ENCODE data around the gene CCDC61.

Gene CCDC61

DNA sequence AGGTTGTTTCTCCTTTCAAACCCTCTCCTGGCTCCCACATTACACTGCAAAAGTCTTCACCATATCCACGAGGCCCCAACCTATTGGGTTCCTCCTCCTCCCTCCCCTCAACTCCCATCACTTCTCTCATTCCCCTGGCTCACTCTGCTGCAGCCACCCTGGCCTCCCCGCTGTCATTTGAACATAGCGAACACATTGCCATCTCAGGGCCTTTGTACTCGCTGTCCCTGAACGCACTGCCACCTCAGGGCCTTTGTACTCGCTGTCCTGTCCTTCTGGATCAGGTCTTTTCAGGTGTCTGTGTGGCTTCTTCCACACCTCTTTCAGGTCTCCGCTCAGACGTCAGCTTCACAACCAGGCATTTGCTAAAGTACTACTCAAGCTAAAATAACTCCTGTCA lies 1.7 kb downstream of the CCDC61 start:
- Histone ChIP-seq H3K4me1 (ENCODE audit: low read length) (peaks cover 7% of the 10 kb centered on the region), H3K4me3 (ENCODE audit: low read length) (no peak overlapping the region), H3K9ac (ENCODE audit: low read length) (no peak overlapping the region), H2AFZ (ENCODE audit: low read depth, low read length) (no peak overlapping the region), H3K36me3 (replicated peaks; ENCODE audit: low read depth, low read length) (peaks cover 5% of the 10 kb centered on the region), H3K27me3 (ENCODE audit: low read depth, low read length) (no peaks in the 10 kb centered on the region), H3K9me3 (ENCODE audit: insufficient read depth, low read length) (no peaks in the 10 kb centered on the region), H3K27ac (ENCODE audit: low read length) (no peak overlapping the region), H3K79me2 (ENCODE audit: low read length) (peaks cover 7% of the 10 kb centered on the region), H3K4me2 (ENCODE audit: low read length) (no peak overlapping the region), H4K20me1 (ENCODE audit: insufficient read depth, low read length) (no peaks in the 10 kb centered on the region)
- no peak for TF ChIP-seq EZH2phosphoT487 (IDR thresholded peaks at IDR 0.05; ENCODE audit: low read depth)
- TF ChIP-seq, protein P1, sequence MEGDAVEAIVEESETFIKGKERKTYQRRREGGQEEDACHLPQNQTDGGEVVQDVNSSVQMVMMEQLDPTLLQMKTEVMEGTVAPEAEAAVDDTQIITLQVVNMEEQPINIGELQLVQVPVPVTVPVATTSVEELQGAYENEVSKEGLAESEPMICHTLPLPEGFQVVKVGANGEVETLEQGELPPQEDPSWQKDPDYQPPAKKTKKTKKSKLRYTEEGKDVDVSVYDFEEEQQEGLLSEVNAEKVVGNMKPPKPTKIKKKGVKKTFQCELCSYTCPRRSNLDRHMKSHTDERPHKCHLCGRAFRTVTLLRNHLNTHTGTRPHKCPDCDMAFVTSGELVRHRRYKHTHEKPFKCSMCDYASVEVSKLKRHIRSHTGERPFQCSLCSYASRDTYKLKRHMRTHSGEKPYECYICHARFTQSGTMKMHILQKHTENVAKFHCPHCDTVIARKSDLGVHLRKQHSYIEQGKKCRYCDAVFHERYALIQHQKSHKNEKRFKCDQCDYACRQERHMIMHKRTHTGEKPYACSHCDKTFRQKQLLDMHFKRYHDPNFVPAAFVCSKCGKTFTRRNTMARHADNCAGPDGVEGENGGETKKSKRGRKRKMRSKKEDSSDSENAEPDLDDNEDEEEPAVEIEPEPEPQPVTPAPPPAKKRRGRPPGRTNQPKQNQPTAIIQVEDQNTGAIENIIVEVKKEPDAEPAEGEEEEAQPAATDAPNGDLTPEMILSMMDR (IDR thresholded peaks at IDR 0.05; ENCODE audit: low read depth, low read length) = no peak

DNA sequence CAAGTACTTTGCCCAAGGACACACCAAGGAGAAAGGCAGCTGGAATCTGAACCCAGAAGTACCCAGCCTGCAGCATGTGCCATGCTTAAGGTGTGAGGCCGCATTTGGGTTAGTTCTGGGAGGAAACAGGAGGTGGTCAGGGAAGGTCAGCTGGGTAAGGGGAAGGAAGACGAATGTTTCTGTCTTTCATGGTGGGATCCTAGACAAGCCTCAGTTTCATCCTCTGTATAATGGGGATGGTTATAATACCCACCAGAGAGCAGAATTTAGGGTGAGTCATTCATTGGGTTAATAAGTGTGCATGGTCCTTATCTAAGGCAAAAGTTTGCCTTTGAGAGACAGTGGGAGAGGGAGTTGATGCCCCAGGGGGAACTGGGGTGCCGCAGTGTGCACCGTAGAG lies 3.6 kb downstream of the CCDC61 start:
- Histone ChIP-seq H4K20me1 (ENCODE audit: insufficient read depth, low read length) (no peaks in the 10 kb centered on the region), H3K9ac (ENCODE audit: low read length) (no peak overlapping the region), H3K4me1 (ENCODE audit: low read length) (peaks cover 7% of the 10 kb centered on the region), H3K36me3 (replicated peaks; ENCODE audit: low read depth, low read length) (peaks cover 8% of the 10 kb centered on the region), H3K9me3 (ENCODE audit: insufficient read depth, low read length) (no peaks in the 10 kb centered on the region), H3K4me3 (ENCODE audit: low read length) (no peak overlapping the region), H3K27ac (ENCODE audit: low read length) (no peak overlapping the region), H3K79me2 (ENCODE audit: low read length) (peaks cover 7% of the 10 kb centered on the region), H3K27me3 (ENCODE audit: low read depth, low read length) (no peaks in the 10 kb centered on the region), H2AFZ (ENCODE audit: low read depth, low read length) (no peak overlapping the region), H3K4me2 (ENCODE audit: low read length) (no peak overlapping the region)
- TF ChIP-seq, protein P1 (IDR thresholded peaks at IDR 0.05; ENCODE audit: low read depth, low read length) = no peak
- no peak for TF ChIP-seq EZH2phosphoT487 (IDR thresholded peaks at IDR 0.05; ENCODE audit: low read depth)

DNA sequence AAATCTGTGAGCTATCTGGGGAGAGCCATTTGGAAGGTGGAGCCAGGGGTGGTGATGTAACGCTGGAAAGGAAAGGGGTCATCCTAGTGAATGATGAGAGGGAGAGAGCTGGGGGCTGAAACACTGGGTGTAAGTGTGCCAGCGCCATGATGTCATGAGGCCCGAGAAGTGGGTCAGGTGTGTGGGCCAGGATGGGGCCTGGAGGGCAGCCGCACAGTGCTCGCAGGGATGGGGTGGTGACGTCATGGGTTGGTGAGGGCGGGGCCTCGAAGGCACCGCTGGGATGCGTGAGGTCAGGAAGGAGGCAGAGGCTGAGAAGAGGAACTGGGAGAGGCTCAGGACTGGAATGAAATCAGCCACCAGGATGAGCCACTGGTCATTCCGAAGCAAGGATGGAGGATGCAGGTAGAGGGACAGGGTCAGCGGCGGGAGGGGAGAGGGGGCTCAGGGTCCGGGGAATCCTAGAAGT lies 4.4 kb downstream of the CCDC61 start:
- Histone ChIP-seq H3K27me3 (ENCODE audit: low read depth, low read length) (no peaks in the 10 kb centered on the region), H3K27ac (ENCODE audit: low read length) (no peak overlapping the region), H3K9ac (ENCODE audit: low read length) (no peak overlapping the region), H3K9me3 (ENCODE audit: insufficient read depth, low read length) (no peaks in the 10 kb centered on the region), H3K4me3 (ENCODE audit: low read length) (no peak overlapping the region), H4K20me1 (ENCODE audit: insufficient read depth, low read length) (no peaks in the 10 kb centered on the region), H3K79me2 (ENCODE audit: low read length) (peaks cover 7% of the 10 kb centered on the region), H3K4me2 (ENCODE audit: low read length) (no peak overlapping the region), H2AFZ (ENCODE audit: low read depth, low read length) (no peak overlapping the region), H3K36me3 (replicated peaks; ENCODE audit: low read depth, low read length) (peaks cover 8% of the 10 kb centered on the region), H3K4me1 (ENCODE audit: low read length) (peaks cover 4% of the 10 kb centered on the region)
- TF ChIP-seq EZH2phosphoT487 (IDR thresholded peaks at IDR 0.05; ENCODE audit: low read depth) = no peak
- TF ChIP-seq, protein P1 (IDR thresholded peaks at IDR 0.05; ENCODE audit: low read depth, low read length) = no peak

DNA sequence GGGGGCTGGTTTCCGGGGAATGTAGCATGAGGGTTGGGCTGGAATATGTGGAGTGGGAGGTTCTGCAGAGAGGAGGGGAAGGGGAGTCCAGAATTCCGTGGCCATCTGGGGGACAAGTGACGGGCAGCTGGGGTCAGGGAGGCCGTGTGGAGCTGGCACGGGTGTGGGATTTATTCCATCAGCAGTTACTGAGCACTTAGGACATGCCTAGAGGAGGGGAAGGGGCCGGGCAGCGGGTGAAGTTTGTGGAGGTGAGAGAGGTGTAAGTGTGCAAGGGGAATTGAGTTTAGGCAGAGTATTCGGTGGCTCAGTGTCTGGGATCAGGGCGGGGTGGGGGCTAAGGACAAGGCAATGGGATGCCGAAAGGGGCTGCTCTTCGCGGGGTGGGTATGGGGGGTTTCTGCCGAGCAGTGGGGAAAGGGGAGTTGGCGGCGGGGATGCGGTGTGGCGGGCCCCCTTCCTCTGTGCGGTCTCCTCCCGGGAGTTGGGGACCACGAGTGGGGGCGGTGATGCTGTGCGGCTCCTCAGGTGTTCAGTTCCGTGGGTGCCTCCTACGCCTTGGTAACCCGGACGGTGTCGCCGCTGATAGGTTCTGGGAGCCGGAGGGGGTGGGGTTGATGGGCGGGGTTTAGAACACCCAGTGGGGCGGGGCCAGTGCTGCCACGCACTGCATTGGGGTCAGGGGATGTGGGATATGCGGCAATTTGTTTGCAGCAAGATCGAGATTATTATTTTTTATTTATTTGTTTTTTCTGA lies 5.4 kb downstream of the CCDC61 start:
- Histone ChIP-seq H3K9ac (ENCODE audit: low read length) (no peak overlapping the region), H3K4me3 (ENCODE audit: low read length) (no peak overlapping the region), H3K27me3 (ENCODE audit: low read depth, low read length) (no peaks in the 10 kb centered on the region), H3K9me3 (ENCODE audit: insufficient read depth, low read length) (no peaks in the 10 kb centered on the region), H3K79me2 (ENCODE audit: low read length) (peaks cover 5% of the 10 kb centered on the region), H3K36me3 (replicated peaks; ENCODE audit: low read depth, low read length) (peaks cover 8% of the 10 kb centered on the region), H4K20me1 (ENCODE audit: insufficient read depth, low read length) (no peaks in the 10 kb centered on the region), H2AFZ (ENCODE audit: low read depth, low read length) (no peak overlapping the region), H3K4me1 (ENCODE audit: low read length) (peaks cover 4% of the 10 kb centered on the region), H3K27ac (ENCODE audit: low read length) (no peak overlapping the region), H3K4me2 (ENCODE audit: low read length) (no peak overlapping the region)
- TF ChIP-seq, protein P1 (IDR thresholded peaks at IDR 0.05; ENCODE audit: low read depth, low read length) = no peak
- no peak for TF ChIP-seq EZH2phosphoT487 (IDR thresholded peaks at IDR 0.05; ENCODE audit: low read depth)

Measured in OCI-LY3 (cell line).